H1 (cell line): Measurements from ENCODE around the gene B9D2. TPM values are rescaled to one million over a fixed set of nuclear protein-coding genes. Genes with fewer than 3 reads are reported as not detected.

Source experiments
- CBX8 ChIP-seq: fragments of 300-800, 300-1000 bp; sonication (generic); IDR thresholded peaks from 2 replicates; pipeline ENCODE4 v1.7.1; 2016; ENCODE audit warnings: low read depth, low read length, borderline replicate concordance
- CTCF ChIP-seq, 3 experiments: IDR thresholded peaks; 1 replicate in 2 of 3; 2 replicates in 1 of 3; pipeline versions ENCODE4 v1.5.1 to v1.6.1; 2011; ENCODE audit warnings: low read length in 3 of 3, mild to moderate bottlenecking in 3 of 3, inconsistent platforms in 2 of 3, low read depth in 1 of 3, moderate library complexity in 1 of 3; ENCODE audit not compliant: insufficient read depth in 1 of 3; ENCODE audit errors: control extremely low read depth in 1 of 3
- FOSL1 ChIP-seq: IDR thresholded peaks from 2 replicates; pipeline ENCODE4 v1.6.1; 2011; ENCODE audit warnings: mild to moderate bottlenecking, low read depth, low read length, moderate library complexity; ENCODE audit not compliant: insufficient read depth
- MAFK ChIP-seq: IDR thresholded peaks from 2 replicates; pipeline ENCODE4 v1.6.1; 2012; ENCODE audit warnings: low read depth, mild to moderate bottlenecking, improper control_type of control experiment, low read length
- RNF2 ChIP-seq: fragments of 200-900, 300-1000 bp; sonication (generic); IDR thresholded peaks from 2 replicates; pipeline ENCODE4 v1.7.1; 2016; ENCODE audit warnings: borderline replicate concordance, low read depth, mild to moderate bottlenecking, antibody characterized with exemption, low read length; ENCODE audit not compliant: poor library complexity, severe bottlenecking; ENCODE audit errors: missing control alignments
- SUZ12 ChIP-seq: fragments of 200-600 bp; sonication (generic); IDR thresholded peaks from 2 replicates; pipeline ENCODE4 v1.6.1; 2012; ENCODE audit warnings: mild to moderate bottlenecking, inconsistent platforms, low read length, moderate library complexity, mixed read lengths
- polyA plus RNA-seq, 7 experiments: library from polyadenylated mRNA; depleted of rRNA in 3 of 7; stranded (reverse) in 5 of 7; unstranded in 2 of 7; fragments of >200 nt in 5 of 7; fragments of 200-250 nt in 2 of 7; gene quantifications; 1 replicate in 5 of 7; 2 replicates in 1 of 7; 4 replicates in 1 of 7; pipeline versions ENCODE4 v1.2.1 to v1.2.3, GENCODE V29; 2011 to 2013; ENCODE audit warnings: missing spikeins in 2 of 7, mixed read lengths in 2 of 7
- total RNA-seq: library from RNA; stranded (reverse); fragmentation: NEBNext Ultra II Directional; extraction: Animal tissue kit (Norgen Biotek cat#: 25700); gene quantifications from 2 replicates; pipeline ENCODE4 v1.2.1, GENCODE V29; 2021

B9D2 gene
- total and polyA plus RNA-seq, 2 of the 8 experiments (the other 6 are each of a cell fraction or from before 2014, with no cell fraction given), result 4.9 to 6.3 TPM

- TF ChIP-seq RNF2 (no peak), FOSL1 (no peak), CTCF (IDR thresholded peaks at IDR 0.05; ENCODE audit: control extremely low read depth in 1 of 3, insufficient read depth in 1 of 3, low read depth in 1 of 3, low read length in 3 of 3) (peak; percentile 57 to 99 (median 70)), MAFK (no peak), SUZ12 (no peak), CBX8 (no peak)
Observed at GRCh38 chr19:41377977-41378709, 14.2 kb upstream of the B9D2 start (continued).
